GM23338 (cell line): ENCODE measurements around the gene CIROP. TPM values are rescaled to one million over a fixed set of nuclear protein-coding genes. Genes with fewer than 3 reads are reported as not detected.

Experiments
- ATAC-seq: fragments of 200-7000 bp; cut with Tn5 transposase; 3 replicates; pipeline ENCODE4 v1.9.1; 2020
- DNase-seq: peaks from one replicate; pipeline ENCODE4 v3.0.0-alpha.2; 2015; ENCODE audit warnings: low spot score
- H2AFZ ChIP-seq: fragments of 200-600 bp; sonication (generic); 2 replicates; pipeline ENCODE4 v1.8.0; 2016; ENCODE audit warnings: antibody characterized with exemption, mild to moderate bottlenecking, moderate library complexity
- H3F3A ChIP-seq: fragments of 200-600 bp; sonication (generic); replicated peaks from 2 replicates; pipeline ENCODE4 v1.8.0; 2017; ENCODE audit warnings: antibody characterized with exemption, mixed run types, low read depth
- H3K27ac ChIP-seq: fragments of 200-600 bp; sonication (generic); 2 replicates; pipeline ENCODE4 v1.6.1; 2016; ENCODE audit warnings: low read depth
- H3K27me3 ChIP-seq: fragments of 200-600 bp; sonication (generic); 2 replicates; pipeline ENCODE4 v1.8.0; 2016; ENCODE audit warnings: mild to moderate bottlenecking, mixed run types, moderate library complexity; ENCODE audit not compliant: insufficient read depth
- H3K36me3 ChIP-seq: fragments of 200-600 bp; sonication (generic); 2 replicates; pipeline ENCODE4 v1.8.0; 2016; ENCODE audit warnings: mild to moderate bottlenecking; ENCODE audit not compliant: insufficient read depth
- H3K4me1 ChIP-seq: fragments of 200-600 bp; sonication (generic); 2 replicates; pipeline ENCODE4 v1.8.0; 2016; ENCODE audit warnings: mild to moderate bottlenecking, moderate library complexity; ENCODE audit not compliant: insufficient read depth
- H3K4me2 ChIP-seq: fragments of 200-600 bp; sonication (generic); 2 replicates; pipeline ENCODE4 v1.7.1; 2017; ENCODE audit warnings: mixed run types
- H3K4me3 ChIP-seq: fragments of 200-600 bp; sonication (generic); 2 replicates; pipeline ENCODE4 v1.6.1; 2016; ENCODE audit warnings: mixed run types
- H3K79me2 ChIP-seq: fragments of 200-600 bp; sonication (generic); replicated peaks from 2 replicates; pipeline ENCODE4 v1.8.0; 2017; ENCODE audit warnings: mild to moderate bottlenecking; ENCODE audit not compliant: insufficient read depth
- H3K9me2 ChIP-seq: fragments of 200-600 bp; sonication (generic); 2 replicates; pipeline ENCODE4 v1.8.0; 2017; ENCODE audit not compliant: insufficient read depth
- H4K20me1 ChIP-seq: fragments of 200-600 bp; sonication (generic); replicated peaks from 2 replicates; pipeline ENCODE4 v1.8.0; 2017; ENCODE audit warnings: mild to moderate bottlenecking; ENCODE audit not compliant: insufficient read depth
- H3K27ac Mint-ChIP-seq: 2 replicates; pipeline ENCODE4 v1.8.0; 2020; ENCODE audit warnings: inconsistent platforms, mild to moderate bottlenecking, moderate library complexity, mixed read lengths
- H3K27me3 Mint-ChIP-seq: 3 replicates; pipeline ENCODE4 v1.8.0; 2022; ENCODE audit warnings: low read depth, mild to moderate bottlenecking, moderate library complexity, mixed read lengths, inconsistent platforms; ENCODE audit not compliant: insufficient read depth, poor library complexity
- H3K36me3 Mint-ChIP-seq: 3 replicates; pipeline ENCODE4 v1.8.0; 2021; ENCODE audit warnings: low read depth, mild to moderate bottlenecking, inconsistent platforms, moderate library complexity, mixed read lengths
- H3K4me1 Mint-ChIP-seq: 3 replicates; pipeline ENCODE4 v1.8.0; 2020; ENCODE audit warnings: mild to moderate bottlenecking, inconsistent platforms, mixed read lengths
- H3K4me3 Mint-ChIP-seq: 3 replicates; pipeline ENCODE4 v1.8.0; 2021; ENCODE audit warnings: moderate library complexity, mild to moderate bottlenecking, inconsistent platforms, mixed read lengths
- H3K9me3 Mint-ChIP-seq: 3 replicates; pipeline ENCODE4 v1.8.0; 2020; ENCODE audit warnings: moderate library complexity, mild to moderate bottlenecking, inconsistent platforms, mixed read lengths
- CREB1 ChIP-seq: fragments of 250-450 bp; sonication (Bioruptor Pico); IDR thresholded peaks from 2 replicates; pipeline ENCODE4 v1.5.0; 2020; ENCODE audit warnings: low read depth, mild to moderate bottlenecking, moderate library complexity
- CTCF ChIP-seq, 2 experiments: fragments of 200-600 bp in 1 of 2; sonication (generic) in 1 of 2; conservative IDR thresholded peaks; 2 replicates each; pipeline versions ENCODE4 v1.5.1 to v1.6.1; 2016 to 2017; ENCODE audit warnings: antibody characterized with exemption in 2 of 2, low read depth in 2 of 2, mild to moderate bottlenecking in 2 of 2, moderate library complexity in 1 of 2
- EZH2 ChIP-seq: fragments of 200-600 bp; sonication (generic); IDR thresholded peaks from one replicate; pipeline ENCODE4 v1.8.0; 2017; ENCODE audit warnings: antibody characterized with exemption, mild to moderate bottlenecking, low read depth; ENCODE audit not compliant: unreplicated experiment
- EZH2phosphoT487 ChIP-seq: fragments of 200-600 bp; sonication (generic); IDR thresholded peaks from one replicate; pipeline ENCODE4 v1.8.1; 2018; ENCODE audit warnings: antibody characterized with exemption; ENCODE audit not compliant: unreplicated experiment
- JUNB ChIP-seq: IDR thresholded peaks from one replicate; pipeline ENCODE4 v1.6.1; 2016; ENCODE audit warnings: antibody characterized with exemption; ENCODE audit not compliant: unreplicated experiment
- NANOG ChIP-seq: IDR thresholded peaks from 2 replicates; pipeline ENCODE4 v1.6.1; 2016; ENCODE audit warnings: antibody characterized with exemption, borderline replicate concordance
- STAT1 ChIP-seq: IDR thresholded peaks from one replicate; pipeline ENCODE4 v1.6.1; 2016; ENCODE audit warnings: antibody characterized with exemption; ENCODE audit not compliant: unreplicated experiment
- ZNF114 ChIP-seq: fragments of 250-450 bp; sonication (Bioruptor Pico); IDR thresholded peaks from 2 replicates; pipeline ENCODE4 v1.5.0; 2020; ENCODE audit warnings: mild to moderate bottlenecking, moderate library complexity
- ZNF331 ChIP-seq: fragments of 250-450 bp; sonication (Bioruptor Pico); IDR thresholded peaks from 2 replicates; pipeline ENCODE4 v1.5.0; 2020; ENCODE audit warnings: low read depth, mild to moderate bottlenecking, moderate library complexity
- polyA plus RNA-seq: library from polyadenylated mRNA; unstranded; fragments of >200 nt; fragmentation: Nextera tagmentation; extraction: Ambion mirVana; gene quantifications from 2 replicates; pipeline ENCODE4 v1.2.1, GENCODE V29; 2016
- total RNA-seq: library from RNA; depleted of rRNA; stranded (reverse); fragments of >200 nt; shearing (Covaris generic); gene quantifications from 2 replicates; pipeline ENCODE4 v1.2.3, GENCODE V29; 2014
- TF ChIP-seq, protein P1 (sequence below): IDR thresholded peaks from 2 replicates; pipeline ENCODE4 v1.6.1; 2016; ENCODE audit warnings: antibody characterized with exemption
- TF ChIP-seq, protein P2 (sequence below): IDR thresholded peaks from one replicate; pipeline ENCODE4 v1.6.1; 2018; ENCODE audit warnings: antibody characterized with exemption; ENCODE audit not compliant: unreplicated experiment

Gene CIROP
- total and polyA plus RNA-seq, 2 experiments from 2014 or later = not detected

DNA sequence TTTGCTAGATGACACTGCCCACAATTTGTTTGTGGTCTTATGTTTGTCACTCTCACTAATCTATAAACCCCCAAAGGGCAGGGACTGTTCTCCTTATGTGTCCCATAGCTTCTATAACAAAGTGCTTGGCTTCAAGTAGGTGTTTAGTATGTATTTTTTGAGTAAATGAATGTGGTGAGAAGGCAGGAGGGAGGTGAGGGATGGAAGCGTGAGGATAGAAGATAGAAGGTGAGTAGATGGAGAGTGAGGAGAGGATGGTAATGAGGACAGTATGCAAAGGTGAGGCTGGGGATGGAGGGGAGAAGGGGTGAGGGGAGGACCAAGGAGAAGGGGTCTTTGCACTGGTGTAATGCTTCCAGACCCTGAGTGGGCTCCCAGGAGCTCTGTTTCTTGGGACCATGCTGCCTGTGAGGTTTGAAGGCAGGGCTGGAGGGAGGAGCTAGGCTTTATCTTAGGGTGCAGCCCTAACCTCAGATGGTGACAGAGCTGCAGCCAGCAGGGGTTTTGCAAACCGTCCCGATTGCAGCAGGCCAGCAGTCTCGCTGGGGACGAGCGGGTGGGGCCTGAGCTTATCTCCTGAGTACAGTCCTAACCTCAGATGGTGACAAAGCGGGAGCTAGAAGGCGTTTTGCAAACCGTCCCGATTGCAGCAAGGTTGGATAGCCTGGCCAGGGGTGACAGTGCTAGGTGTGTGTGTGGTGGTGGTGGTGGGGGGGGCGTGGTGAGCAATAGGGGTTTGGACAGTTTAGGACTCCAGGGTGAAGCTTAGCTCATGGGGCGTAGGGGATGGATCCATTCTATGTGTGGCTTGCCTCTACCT is 7.8 kb upstream of the CIROP start:
- H3K27me3 Mint-ChIP-seq = peaks cover 4% of the 10 kb centered on the region
- DNase-seq (no peak), ATAC-seq (peak; percentile 41)
- TF ChIP-seq CREB1 (CRISPR knock-in tag) (no peak), CTCF (conservative IDR thresholded peaks at IDR 0.05; ENCODE audit: low read depth in 2 of 2) (no peak), EZH2 (no peak), ZNF114 (CRISPR knock-in tag) (no peak)
- Histone ChIP-seq H3K27me3 (no peaks in the 10 kb centered on the region), H3K4me3 (no peak overlapping the region), H3K27ac (no peak overlapping the region), H3K36me3 (no peaks in the 10 kb centered on the region), H3F3A (no peaks in the 10 kb centered on the region), H2AFZ (peak overlapping the region; percentile 18; the same call in 1 of the 2 replicates), H3K79me2 (no peaks in the 10 kb centered on the region), H3K9me2 (no peaks in the 10 kb centered on the region), H3K4me2 (no peak overlapping the region), H4K20me1 (no peaks in the 10 kb centered on the region), H3K4me1 (peaks cover 12% of the 10 kb centered on the region; the same call in 1 of the 2 replicates)
- peaks cover 5% of the 10 kb centered on the region; the same call in 2 of the 3 replicates for H3K9me3 Mint-ChIP-seq
- H3K4me1 Mint-ChIP-seq = peaks cover 19% of the 10 kb centered on the region
- no peak overlapping the region for H3K4me3 Mint-ChIP-seq
- no peak overlapping the region for H3K27ac Mint-ChIP-seq
- peaks cover 4% of the 10 kb centered on the region; the same call in 1 of the 3 replicates for H3K36me3 Mint-ChIP-seq

- Histone ChIP-seq H3K27me3 (no peaks in the 10 kb centered on the region), H3K4me1 (peaks cover 13% of the 10 kb centered on the region), H3F3A (no peaks in the 10 kb centered on the region), H3K4me3 (no peak overlapping the region), H3K27ac (no peak overlapping the region), H3K79me2 (no peaks in the 10 kb centered on the region), H4K20me1 (no peaks in the 10 kb centered on the region), H3K9me2 (0 out of 2 replicates have a peak, but pooled peaks cover 4% of the 10 kb centered on the region), H3K36me3 (no peaks in the 10 kb centered on the region), H2AFZ (no peak overlapping the region), H3K4me2 (no peak overlapping the region)
- H3K4me3 Mint-ChIP-seq = no peak overlapping the region
- ATAC-seq (no peak), DNase-seq (no peak)
- peaks cover 30% of the 10 kb centered on the region for H3K4me1 Mint-ChIP-seq
- peaks cover 8% of the 10 kb centered on the region for H3K27me3 Mint-ChIP-seq
- no peak overlapping the region for H3K27ac Mint-ChIP-seq
- H3K36me3 Mint-ChIP-seq = peaks cover 4% of the 10 kb centered on the region; the same call in 1 of the 3 replicates
- peaks cover 5% of the 10 kb centered on the region; the same call in 2 of the 3 replicates for H3K9me3 Mint-ChIP-seq
- no peak for TF ChIP-seq ZNF331 (CRISPR knock-in tag)
- TF ChIP-seq STAT1 = no peak
- TF ChIP-seq, protein P1, sequence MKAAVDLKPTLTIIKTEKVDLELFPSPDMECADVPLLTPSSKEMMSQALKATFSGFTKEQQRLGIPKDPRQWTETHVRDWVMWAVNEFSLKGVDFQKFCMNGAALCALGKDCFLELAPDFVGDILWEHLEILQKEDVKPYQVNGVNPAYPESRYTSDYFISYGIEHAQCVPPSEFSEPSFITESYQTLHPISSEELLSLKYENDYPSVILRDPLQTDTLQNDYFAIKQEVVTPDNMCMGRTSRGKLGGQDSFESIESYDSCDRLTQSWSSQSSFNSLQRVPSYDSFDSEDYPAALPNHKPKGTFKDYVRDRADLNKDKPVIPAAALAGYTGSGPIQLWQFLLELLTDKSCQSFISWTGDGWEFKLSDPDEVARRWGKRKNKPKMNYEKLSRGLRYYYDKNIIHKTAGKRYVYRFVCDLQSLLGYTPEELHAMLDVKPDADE = no peak
- no peak for TF ChIP-seq ZNF114 (CRISPR knock-in tag)
- TF ChIP-seq EZH2phosphoT487 = no peak
- no peak for TF ChIP-seq CTCF (conservative IDR thresholded peaks at IDR 0.05; ENCODE audit: low read depth in 2 of 2)
- no peak for TF ChIP-seq JUNB
- TF ChIP-seq, protein P2, sequence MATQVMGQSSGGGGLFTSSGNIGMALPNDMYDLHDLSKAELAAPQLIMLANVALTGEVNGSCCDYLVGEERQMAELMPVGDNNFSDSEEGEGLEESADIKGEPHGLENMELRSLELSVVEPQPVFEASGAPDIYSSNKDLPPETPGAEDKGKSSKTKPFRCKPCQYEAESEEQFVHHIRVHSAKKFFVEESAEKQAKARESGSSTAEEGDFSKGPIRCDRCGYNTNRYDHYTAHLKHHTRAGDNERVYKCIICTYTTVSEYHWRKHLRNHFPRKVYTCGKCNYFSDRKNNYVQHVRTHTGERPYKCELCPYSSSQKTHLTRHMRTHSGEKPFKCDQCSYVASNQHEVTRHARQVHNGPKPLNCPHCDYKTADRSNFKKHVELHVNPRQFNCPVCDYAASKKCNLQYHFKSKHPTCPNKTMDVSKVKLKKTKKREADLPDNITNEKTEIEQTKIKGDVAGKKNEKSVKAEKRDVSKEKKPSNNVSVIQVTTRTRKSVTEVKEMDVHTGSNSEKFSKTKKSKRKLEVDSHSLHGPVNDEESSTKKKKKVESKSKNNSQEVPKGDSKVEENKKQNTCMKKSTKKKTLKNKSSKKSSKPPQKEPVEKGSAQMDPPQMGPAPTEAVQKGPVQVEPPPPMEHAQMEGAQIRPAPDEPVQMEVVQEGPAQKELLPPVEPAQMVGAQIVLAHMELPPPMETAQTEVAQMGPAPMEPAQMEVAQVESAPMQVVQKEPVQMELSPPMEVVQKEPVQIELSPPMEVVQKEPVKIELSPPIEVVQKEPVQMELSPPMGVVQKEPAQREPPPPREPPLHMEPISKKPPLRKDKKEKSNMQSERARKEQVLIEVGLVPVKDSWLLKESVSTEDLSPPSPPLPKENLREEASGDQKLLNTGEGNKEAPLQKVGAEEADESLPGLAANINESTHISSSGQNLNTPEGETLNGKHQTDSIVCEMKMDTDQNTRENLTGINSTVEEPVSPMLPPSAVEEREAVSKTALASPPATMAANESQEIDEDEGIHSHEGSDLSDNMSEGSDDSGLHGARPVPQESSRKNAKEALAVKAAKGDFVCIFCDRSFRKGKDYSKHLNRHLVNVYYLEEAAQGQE = no peak
- no peak for TF ChIP-seq NANOG
Observed at GRCh38 chr14:23110579-23111365, 6.0 kb upstream of the CIROP start.
